ENCODE results near the gene PCCA.
"Not testable (repeated sequence)": the region's sequence is repeated elsewhere in the genome, so short reads cannot be mapped to it uniquely, and the experiment has no call there.

The PCCA gene

DNA sequence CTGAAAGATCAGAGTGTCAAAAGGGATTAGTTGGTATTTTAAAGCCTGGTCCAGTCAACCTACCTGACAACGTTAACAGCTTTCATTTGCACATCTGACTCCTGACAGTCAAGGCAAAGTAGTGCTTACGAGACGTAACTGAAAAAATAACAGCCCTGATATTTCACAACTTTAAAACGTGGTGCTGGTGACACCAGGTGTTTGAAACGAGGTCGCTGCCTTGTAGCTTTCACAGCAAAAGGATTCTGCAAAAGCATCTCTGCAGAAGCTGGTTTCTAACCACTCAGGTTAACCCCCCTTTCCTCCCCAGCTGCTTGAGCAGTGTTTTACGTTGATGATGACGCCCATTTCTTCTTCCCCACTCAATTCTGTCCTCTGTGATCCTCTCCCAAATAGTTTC, 476.4 kb downstream of the PCCA start:
- Mint-ChIP-seq H3K9me3 (no peaks in the 10 kb centered on the region), H3K27me3 (no peaks in the 10 kb centered on the region), H3K27ac (no peak overlapping the region), H3K36me3 (peaks cover 27% of the 10 kb centered on the region), H3K4me1 (no peaks in the 10 kb centered on the region), H3K4me3 (no peak overlapping the region)
- DNase-seq (ENCODE audit: low spot score in 2 of 2), result no peak
- ATAC-seq (ENCODE audit: low read depth), result no peak

DNA sequence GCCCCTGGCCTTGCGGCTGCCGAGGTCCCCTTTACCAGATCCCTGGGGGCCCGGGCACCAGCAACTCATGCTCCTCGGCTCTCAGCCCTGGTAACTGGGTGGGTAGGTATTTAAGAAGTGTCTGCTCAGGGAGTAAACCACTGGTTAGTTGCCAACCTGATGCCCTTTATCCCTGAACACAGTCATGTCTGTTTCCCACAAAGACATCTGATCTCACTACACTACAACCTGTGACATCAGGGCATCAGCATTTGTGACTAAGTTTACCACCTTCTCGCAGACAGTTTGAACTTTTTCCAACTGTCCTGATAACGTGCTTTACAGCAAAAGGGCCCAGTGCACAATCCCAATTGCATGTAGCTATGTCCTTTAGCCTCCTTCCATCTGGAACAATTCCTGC, 477.6 kb downstream of the PCCA start:
- Mint-ChIP-seq H3K9me3 (no peaks in the 10 kb centered on the region), H3K4me3 (no peak overlapping the region), H3K27ac (no peak overlapping the region), H3K27me3 (no peaks in the 10 kb centered on the region), H3K4me1 (no peaks in the 10 kb centered on the region), H3K36me3 (peaks cover 28% of the 10 kb centered on the region)
- no peak for DNase-seq (ENCODE audit: low spot score in 2 of 2)
- ATAC-seq (ENCODE audit: low read depth), result no peak

DNA sequence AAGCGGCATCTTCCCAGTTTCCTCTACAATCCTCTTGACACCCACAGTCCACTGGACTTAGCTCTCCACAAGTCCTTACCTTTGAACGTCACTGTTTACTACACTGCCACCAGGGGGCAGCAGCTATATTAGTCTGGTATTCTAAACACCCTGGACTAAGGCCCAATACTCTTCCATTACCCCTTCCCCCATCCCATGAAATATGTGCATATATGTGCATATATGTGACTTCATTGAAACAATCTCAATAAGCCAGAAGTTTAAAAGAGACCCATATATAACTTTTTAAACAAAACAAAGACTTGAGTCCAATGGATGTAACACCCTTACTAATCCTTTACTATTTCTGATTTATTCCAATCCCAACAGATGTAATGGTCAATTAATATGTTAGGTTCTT, 484.2 kb downstream of the PCCA start:
- ATAC-seq (ENCODE audit: low read depth) (peak; percentile 72), DNase-seq (ENCODE audit: low spot score in 2 of 2) (peak; percentile 60 to 70)
- Mint-ChIP-seq H3K4me1 (peaks cover 3% of the 10 kb centered on the region), H3K27ac (no peak overlapping the region), H3K36me3 (peaks cover 12% of the 10 kb centered on the region), H3K27me3 (no peaks in the 10 kb centered on the region), H3K9me3 (no peaks in the 10 kb centered on the region), H3K4me3 (no peak overlapping the region)

DNA sequence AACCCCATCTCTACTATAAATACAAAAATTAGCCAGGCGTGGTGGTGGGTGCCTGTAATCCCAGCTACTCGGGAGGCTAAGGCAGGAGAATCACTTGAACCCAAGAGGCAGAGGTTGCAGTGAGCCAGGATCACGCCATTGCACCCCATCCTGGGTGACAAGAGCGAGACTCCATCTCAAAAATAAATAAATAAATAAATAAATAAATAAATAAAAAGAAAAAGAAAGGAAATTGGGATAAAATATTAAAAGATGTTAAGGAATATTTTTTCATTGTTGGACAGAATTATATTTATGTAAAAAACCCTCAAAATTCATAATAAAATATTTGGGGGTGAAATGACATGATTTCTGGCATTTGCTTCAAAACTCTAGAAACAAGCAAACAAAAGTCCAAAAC, 488.3 kb downstream of the PCCA start:
- H3K4me1 Mint-ChIP-seq; H3K9me3 Mint-ChIP-seq; H3K27ac Mint-ChIP-seq; DNase-seq (ENCODE audit: low spot score in 2 of 2); H3K27me3 Mint-ChIP-seq; H3K4me3 Mint-ChIP-seq; ATAC-seq (ENCODE audit: low read depth): not testable (repeated sequence)
- H3K36me3 Mint-ChIP-seq, result peaks cover 20% of the 10 kb centered on the region
